Astrocyte of the hippocampus (primary cell): ENCODE measurements around the gene GPR25.
"Not testable (repeated sequence)": the region's sequence is repeated elsewhere in the genome, so short reads cannot be mapped to it uniquely, and the experiment has no call there.

Experiments
- DNase-seq: peaks from one replicate; pipeline ENCODE4 v3.0.0; 2011; ENCODE audit warnings: low read depth, low spot score

Gene GPR25

DNA sequence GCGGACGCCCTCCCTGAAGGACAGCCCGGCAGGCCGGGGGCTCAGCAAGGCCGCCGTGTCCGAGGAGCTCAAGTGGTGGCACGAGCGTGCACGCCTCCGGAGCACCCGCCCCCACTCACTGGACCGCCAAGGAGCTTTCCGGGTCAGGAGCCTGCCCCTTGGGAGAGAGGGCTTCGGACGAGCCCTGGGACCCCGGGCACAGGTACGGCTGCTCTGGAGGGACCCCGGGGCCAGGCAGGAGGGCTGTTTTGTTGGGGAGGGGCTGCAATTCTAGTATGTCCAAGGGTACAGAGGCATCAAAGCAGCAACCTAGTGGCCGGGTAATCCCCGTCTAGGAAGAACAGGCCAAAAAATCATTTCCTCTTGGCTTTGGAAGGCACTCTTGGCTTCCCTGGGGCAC is 39.2 kb downstream of the GPR25 start:
- DNase-seq, result not testable (repeated sequence)

DNA sequence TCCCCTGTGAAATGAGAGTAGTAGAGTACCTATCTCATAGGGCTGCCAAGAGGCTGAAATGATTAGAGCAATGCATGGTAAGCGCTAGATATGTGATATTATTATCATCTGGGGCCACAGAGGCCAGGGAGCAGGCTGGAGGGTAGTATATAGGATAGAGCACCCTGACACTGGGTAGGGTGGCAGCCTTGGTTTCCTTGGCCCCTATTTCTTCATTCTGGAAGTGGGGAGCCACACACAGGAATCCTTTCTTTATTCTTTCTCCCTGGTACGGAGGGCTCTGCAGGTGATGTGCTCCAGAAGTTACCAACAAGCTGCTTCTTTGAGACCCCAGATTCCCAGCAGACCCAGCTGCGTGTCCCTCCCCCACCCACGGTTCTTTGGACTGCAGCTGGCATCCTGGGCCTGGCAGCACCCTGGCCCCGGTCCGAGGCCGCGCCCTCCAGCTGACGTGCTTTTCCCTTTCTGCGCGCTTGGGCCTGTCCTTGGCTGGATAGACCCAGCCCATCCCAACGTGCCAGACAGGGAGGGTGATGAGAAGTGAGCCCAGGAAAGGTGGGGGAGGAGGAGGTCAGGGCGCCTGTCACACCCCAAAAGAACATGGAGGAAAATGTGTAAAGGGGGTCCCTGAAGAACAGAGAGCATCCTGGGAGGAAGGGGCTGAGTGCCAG is 40.1 kb downstream of the GPR25 start:
- DNase-seq, result no peak

DNA sequence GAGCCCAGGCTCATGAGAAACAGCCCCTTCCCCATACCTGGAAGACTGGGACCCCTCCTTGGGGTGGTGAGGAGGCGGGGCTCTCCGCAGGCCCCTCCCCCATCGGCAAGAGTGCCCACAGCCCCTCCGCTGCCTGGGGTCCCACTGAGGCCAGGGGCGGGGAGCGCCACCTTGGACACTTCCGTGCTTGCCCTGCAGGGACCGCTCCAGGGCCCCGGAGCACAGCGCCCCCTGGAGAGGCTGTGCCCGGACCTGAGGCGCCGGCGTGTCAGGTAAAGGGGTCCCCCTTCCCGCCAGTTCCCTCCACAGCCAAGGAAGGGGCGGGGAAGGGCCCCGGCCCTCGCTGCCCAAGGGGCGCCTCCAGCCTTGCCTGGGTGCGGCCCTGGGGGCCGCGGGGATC is 43.4 kb downstream of the GPR25 start:
- no peak for DNase-seq

DNA sequence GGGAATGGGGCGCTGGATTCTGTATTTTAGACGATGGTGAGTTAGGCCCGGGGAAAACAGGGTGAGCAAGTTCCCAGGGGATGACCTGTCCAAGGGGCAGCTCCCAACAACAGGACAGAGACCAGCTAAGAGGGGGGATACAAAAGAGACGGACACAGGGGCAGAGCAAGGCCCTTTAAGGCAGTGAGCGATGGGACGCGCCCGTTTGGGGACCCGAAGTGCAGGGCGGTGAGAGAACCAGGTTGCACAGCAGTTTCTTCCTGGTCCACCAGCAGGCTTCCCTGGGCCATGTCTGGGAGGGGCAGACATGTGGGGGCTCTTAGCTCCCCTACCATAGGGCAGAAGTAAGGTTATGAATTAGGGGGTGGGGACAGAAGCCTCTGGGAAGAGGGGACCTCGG is 43.9 kb downstream of the GPR25 start:
- DNase-seq, result no peak

DNA sequence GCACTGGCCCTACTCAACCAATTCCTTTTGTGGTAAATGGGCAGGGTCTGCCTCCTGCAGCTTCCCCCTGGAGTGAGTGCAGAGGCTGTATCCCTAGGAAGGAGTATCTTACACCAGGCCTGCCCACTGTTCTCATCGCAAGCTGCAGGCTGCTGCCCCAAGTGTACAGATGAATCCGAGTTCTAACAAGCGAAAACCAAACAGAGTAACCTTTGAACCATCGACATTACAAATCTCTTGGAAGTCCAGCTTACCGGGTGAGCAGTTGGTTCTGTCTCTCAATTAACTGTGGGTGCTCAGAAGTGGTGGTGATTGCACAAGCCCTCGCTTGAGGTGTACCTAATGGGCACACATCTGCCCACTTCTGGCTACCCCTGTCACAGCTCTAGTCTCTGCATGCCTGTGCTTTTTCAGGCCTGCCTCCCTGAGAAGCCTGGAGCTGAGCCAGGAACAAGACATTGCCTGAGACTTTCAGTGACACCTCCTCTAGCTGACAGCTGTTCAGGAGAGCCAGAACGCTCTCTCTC is 44.6 kb downstream of the GPR25 start:
- no peak for DNase-seq

DNA sequence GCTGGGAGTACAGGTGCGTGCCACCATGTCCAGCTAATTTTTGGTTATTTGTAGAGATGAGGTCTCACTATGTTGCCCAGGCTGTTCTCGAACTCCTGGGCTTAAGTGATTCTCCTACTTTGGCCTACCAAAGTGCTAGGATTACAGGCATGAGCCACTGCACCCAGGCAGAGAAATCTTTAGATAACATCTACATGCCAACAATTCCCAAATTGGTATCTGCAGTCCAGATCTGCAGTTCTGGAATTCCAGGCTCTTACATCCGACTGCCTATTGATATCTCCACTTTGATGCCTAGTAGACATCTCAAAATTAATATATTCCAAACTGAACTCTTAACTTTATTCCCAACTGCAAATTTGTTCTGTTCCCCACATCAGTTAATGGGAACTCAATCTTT is 45.2 kb downstream of the GPR25 start:
- no peak for DNase-seq

DNA sequence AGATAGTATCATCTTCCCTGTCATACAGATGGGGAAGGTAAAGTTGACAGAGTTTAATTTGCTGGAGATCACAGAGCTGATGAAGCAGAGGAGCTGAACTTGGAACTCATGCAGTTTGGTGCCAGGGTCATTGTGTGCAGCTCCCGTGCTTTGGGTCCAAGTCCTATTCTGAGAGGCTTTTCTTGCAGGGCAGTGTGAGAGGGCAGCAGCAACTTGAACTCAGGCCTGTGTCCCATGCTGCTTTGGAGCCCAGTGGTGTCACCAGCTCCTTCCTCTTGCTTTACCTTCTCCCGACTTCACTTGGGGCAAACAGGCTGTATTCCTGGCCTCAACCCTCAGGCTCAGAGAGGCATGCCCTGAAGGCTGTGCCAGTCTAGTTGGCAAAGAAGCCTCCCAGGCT is 46.6 kb downstream of the GPR25 start:
- DNase-seq, result no peak

DNA sequence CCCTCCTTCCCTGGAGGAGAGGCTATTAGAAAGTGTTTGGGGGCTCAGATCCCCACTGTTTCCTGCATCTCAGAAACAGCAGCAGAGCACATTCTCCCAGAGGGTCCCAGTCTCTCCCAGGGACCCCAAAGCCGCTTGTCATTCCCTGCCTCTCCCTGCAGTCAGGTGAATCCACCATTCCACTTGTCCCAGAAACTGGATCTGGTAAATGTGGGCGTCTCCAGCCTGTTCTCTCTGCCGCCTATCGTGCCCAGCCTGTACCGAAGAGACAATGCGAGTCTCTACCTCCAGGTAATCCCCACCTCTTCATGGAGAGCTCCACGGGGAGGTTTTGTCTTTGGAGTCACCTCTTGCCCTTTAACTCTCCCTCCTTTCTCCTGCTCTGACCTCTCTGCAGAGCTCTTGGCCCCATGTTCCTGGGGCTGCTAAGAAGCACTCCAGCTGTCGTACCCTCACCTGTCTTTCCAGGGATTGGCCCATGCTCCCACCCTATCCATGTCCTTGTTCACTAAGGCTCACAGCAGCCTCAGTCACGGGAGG is 48.9 kb downstream of the GPR25 start:
- DNase-seq, result no peak

DNA sequence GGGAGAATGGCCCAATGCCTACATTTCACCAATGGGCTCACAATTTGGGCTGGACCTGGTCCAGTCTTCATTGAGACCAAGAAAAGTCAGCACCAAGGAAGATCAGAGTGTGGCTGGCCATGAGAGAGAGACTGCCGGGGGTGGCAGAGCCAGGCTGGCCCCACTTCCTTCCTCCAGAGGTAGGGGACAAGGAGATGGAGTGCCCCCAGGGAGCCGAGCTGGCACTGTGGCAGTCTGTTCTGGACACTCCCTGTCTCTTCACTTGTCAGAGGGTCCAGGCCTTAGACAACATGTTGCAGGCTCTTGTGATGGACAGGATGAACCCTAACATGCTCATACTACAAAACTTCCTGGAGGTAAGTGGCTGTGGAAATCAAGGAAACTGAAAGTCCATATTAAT is 49.6 kb downstream of the GPR25 start:
- DNase-seq, result no peak

DNA sequence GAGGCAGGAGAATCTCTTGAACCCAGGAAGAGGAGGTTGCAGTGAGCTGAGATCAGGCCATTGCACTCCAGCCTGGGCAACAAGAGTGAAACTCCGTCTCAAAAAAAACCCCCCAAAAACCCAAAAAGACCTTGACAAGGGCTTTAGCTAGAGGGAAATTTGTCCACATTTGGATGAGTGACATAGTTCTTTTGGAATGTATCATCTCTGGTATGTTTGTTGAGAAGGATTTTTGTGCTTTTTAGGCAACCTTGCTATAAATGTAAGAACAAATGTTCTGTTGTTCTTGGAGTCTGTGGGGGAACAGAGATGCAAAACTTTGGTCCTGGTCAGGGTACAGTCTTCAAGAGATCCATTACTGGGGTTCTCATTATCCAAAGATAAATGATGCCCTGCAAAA is 50.8 kb downstream of the GPR25 start:
- DNase-seq, result peak; percentile 15
